Skeletal muscle satellite cell (primary cell): ENCODE measurements around the gene AGPAT1.
"Not testable (repeated sequence)": the region's sequence is repeated elsewhere in the genome, so short reads cannot be mapped to it uniquely, and the experiment has no call there.

Experiments used
- H3K27me3 ChIP-seq: 2 replicates; pipeline ENCODE4 v1.7.0; 2013; ENCODE audit warnings: low read length; ENCODE audit not compliant: control insufficient read depth, insufficient read depth
- H3K36me3 ChIP-seq: 2 replicates; pipeline ENCODE4 v1.7.0; 2013; ENCODE audit warnings: mild to moderate bottlenecking, control low read depth, low read length; ENCODE audit not compliant: insufficient read depth
- H3K4me1 ChIP-seq: 2 replicates; pipeline ENCODE4 v1.7.0; 2013; ENCODE audit warnings: low read length; ENCODE audit not compliant: control insufficient read depth, insufficient read depth
- H3K4me2 ChIP-seq: 2 replicates; pipeline ENCODE4 v1.7.0; 2013; ENCODE audit warnings: mild to moderate bottlenecking, low read length
- H3K4me3 ChIP-seq: 2 replicates; pipeline ENCODE4 v1.7.0; 2013; ENCODE audit warnings: low read length
- H3K9ac ChIP-seq: 2 replicates; pipeline ENCODE4 v1.7.0; 2013; ENCODE audit warnings: mild to moderate bottlenecking, low read depth, low read length, moderate library complexity
- H3K9me3 ChIP-seq: replicated peaks from 2 replicates; pipeline ENCODE4 v1.7.0; 2013; ENCODE audit warnings: mild to moderate bottlenecking, control low read depth, low read length

AGPAT1 gene

DNA sequence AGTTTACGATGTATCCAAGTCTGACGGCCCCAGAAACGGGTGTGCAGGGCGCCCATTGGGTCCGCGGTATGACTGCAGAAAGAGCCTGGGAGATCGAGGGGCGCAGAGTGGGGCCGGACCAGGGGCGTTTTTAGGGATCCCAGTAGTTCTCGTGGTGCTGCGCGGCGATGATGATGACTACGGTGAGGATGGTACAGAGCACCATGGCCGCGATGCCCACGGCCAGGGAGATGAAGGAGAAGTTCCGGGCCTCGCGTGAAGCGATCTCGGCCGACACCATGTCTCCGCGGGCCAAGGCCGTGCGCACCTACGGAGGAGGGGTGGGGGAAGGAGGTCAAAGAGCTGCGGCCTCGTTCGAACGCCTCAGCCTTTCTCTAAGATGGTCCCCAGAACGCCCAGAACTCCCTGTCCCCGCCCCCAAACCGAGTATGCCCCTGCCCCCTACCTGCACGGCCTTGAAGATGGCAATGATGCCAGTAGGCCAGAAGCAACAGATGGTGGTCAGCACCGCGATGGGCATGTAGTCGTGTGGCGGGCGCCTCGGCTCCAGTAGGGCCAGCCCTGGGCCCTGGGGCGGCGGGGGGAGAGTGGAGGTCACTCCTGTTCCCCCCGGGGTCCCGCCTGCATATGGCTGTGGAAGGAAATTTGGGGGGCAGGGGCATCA lies 26.7 kb downstream of the AGPAT1 start:
- no peaks in the 10 kb centered on the region for H3K36me3 ChIP-seq
- H3K4me1 ChIP-seq: peaks cover 19% of the 10 kb centered on the region

DNA sequence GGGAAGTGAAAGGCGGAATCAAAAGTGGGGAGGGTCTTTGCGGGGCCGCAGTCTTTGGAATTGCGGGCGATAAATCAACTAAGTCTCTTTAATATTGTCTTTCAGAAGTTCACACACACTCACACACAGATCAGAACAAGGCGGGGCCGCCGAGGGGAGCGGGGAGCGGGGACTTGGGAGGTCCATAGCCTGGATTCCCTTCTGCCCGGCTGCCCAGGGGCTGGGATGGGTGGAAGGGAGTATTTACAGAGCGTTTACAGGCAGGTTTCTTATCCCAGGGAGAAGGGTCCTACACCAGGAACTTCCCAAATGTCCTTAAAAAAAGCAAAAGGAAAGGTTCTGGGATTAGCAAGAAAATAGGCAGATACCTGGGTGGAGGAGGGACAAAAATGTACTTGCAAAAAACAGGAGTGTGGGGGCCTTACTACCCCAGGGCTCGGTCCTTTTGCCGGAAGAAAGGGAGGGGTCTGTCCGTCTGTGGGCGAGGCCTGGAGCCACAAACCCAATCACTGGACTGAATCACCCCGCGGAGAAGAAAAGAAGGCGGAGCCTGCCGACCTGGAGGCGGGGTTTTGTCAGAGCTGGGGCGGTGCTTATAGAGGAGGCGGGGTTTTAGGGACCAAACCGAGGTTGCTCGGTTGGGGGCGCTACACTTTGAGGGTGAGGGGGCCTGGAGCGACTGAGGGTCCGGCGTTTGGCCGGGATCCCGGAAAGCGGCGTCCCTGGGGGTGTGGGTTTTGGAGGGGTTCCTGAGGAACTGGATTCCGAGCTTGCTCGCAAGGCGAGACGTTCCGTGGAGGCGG lies 27.4 kb downstream of the AGPAT1 start:
- Histone ChIP-seq H3K4me2 (no peak overlapping the region), H3K27me3 (peaks cover 40% of the 10 kb centered on the region), H3K9me3 (no peaks in the 10 kb centered on the region), H3K4me3 (no peak overlapping the region), H3K9ac (no peak overlapping the region), H3K4me1 (peaks cover 16% of the 10 kb centered on the region), H3K36me3 (no peaks in the 10 kb centered on the region)

More for the DNA sequence above, 26.7 kb downstream of the AGPAT1 start:
- Histone ChIP-seq H3K4me2 (no peak overlapping the region), H3K9me3 (no peaks in the 10 kb centered on the region), H3K4me3 (no peak overlapping the region), H3K27me3 (peaks cover 40% of the 10 kb centered on the region), H3K9ac (no peak overlapping the region)

DNA sequence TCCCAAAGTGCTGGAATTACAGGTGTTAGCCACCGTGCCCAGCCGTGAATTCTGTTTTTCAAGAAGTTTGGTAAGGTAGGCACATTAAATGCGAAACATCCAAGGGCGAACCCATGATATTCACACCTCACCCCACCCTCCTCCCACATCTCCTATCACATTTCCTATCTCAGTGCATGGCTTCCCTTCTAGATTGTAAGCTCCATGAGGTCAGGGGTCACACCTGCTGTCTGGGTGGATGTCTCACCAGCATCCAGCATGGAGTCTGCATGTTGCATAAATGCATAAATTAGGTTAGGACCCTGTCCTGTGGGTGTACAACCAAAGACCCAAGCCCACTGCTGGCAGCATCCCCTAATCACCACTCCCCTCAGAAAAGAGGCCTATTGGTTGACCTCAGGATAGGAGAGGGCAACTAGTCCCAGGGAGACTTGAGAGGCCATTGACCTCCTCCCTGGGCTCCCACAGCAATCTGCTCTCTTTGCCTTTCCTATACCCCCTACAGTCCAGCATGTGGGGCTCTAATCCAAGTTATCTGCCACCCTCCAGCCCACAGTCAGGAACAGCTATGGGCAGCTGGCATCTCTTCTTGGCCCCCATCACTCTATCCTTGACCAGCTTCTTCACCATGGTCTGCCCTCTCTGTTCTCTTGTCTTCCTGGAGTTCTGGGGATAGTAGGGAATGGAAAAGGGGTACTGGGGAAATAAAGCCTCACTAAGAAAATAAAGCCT lies 28.3 kb downstream of the AGPAT1 start:
- H3K4me3 ChIP-seq: no peak overlapping the region
- no peaks in the 10 kb centered on the region for H3K36me3 ChIP-seq
- H3K4me2 ChIP-seq: no peak overlapping the region
- peaks cover 40% of the 10 kb centered on the region for H3K27me3 ChIP-seq
- no peak overlapping the region for H3K9ac ChIP-seq
- H3K4me1 ChIP-seq: peaks cover 6% of the 10 kb centered on the region
- H3K9me3 ChIP-seq: no peaks in the 10 kb centered on the region

DNA sequence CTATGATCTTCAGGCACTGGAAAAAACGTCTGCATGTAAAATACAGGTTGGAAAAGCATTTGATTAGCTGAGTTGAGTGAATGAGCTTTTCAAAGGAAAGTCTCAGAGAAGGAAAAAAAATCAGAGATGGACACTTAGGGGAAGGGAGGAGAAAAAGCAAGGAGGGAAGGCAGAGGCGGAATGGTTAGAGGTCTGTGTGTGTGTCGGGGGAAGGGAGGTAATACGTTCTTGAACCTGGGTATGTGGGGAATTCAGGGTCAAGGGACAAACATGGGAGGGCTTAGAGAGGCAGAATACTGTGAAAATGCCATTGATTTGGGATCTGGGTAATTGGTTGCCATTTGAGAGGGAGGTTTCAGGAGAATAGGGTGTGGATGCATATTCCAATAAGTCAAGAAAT lies 29.2 kb downstream of the AGPAT1 start:
- no peak overlapping the region for H3K4me3 ChIP-seq
- H3K36me3 ChIP-seq: no peaks in the 10 kb centered on the region
- no peak overlapping the region for H3K9ac ChIP-seq
- no peaks in the 10 kb centered on the region for H3K4me1 ChIP-seq
- H3K9me3 ChIP-seq: no peaks in the 10 kb centered on the region
- peaks cover 47% of the 10 kb centered on the region for H3K27me3 ChIP-seq
- H3K4me2 ChIP-seq: no peak overlapping the region

DNA sequence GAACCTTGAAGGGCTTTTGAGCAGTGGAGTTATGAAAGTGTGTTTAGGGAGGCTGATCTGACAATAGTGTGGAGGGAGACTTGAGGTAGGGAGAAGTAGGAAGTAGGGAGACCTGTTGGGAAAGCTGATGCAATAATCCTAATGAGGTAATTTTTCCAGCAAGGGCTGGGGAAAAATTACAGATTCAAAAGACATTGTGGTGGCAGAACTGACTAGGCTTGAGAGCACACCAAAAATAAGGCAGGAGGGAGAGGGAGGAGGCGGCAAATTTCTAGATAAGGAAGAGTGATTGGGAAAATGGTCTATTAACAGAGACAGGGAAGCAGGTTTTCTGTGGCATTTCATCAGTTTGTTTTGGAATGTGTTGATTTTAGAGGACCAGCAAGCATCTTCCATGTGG lies 29.6 kb downstream of the AGPAT1 start:
- H3K36me3 ChIP-seq: no peaks in the 10 kb centered on the region
- H3K4me1 ChIP-seq: no peaks in the 10 kb centered on the region
- H3K4me3 ChIP-seq: no peak overlapping the region
- no peak overlapping the region for H3K9ac ChIP-seq
- H3K9me3 ChIP-seq: no peaks in the 10 kb centered on the region
- no peak overlapping the region for H3K4me2 ChIP-seq
- peaks cover 50% of the 10 kb centered on the region for H3K27me3 ChIP-seq

DNA sequence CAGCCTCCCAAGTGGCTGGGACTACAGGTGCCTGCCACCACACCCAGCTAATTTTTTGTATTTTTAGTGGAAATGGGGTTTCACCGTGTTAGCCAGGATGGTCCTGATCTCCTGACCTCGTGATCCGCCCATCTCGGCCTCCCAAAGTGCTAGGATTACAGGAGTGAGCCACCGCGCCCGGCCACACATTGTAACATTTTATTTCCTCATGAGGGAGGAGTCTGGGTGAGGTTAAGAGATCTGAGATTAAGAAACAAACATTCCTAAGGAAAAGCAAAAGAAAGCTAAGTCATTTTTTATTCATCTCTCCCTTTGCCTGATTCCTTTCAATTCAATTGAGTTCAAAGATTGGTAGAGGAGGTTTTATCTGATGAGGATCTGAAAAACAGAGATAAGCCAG lies 31.6 kb downstream of the AGPAT1 start:
- not testable (repeated sequence) for H3K9me3 ChIP-seq, H3K4me2 ChIP-seq, H3K4me3 ChIP-seq, H3K36me3 ChIP-seq, H3K9ac ChIP-seq, H3K4me1 ChIP-seq
- peaks cover 45% of the 10 kb centered on the region for H3K27me3 ChIP-seq

DNA sequence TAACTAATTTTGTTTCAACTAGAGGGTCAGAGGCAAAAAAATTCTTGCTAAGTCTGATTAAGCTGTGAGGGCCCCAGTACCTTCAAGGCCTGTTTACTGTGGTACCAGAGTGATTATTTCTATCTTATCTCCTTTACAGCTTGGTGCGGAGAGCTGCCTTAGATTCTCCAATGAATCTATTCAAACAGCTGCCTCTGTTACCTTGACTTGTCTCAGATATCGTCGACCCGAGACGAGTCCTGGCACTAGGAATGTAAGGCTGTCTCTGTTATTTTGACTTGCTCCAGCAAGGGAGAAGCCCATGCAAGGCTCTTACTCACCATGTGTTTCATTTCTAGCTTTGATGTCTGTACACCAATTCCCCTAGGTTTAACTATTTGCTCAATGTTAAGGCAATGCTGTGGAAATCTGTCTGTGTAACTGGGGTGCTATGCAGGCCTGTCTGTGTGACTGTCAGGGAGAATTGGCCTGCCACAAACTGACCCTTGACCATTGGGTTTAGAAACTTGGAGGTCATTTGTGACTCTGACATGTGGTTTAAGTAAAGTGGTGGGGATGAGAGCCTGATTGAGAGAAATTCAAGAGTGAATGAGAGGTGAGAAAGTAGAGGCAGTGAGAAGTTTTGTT lies 35.4 kb downstream of the AGPAT1 start:
- no peak overlapping the region for H3K9ac ChIP-seq
- no peak overlapping the region for H3K4me2 ChIP-seq
- no peaks in the 10 kb centered on the region for H3K9me3 ChIP-seq

DNA sequence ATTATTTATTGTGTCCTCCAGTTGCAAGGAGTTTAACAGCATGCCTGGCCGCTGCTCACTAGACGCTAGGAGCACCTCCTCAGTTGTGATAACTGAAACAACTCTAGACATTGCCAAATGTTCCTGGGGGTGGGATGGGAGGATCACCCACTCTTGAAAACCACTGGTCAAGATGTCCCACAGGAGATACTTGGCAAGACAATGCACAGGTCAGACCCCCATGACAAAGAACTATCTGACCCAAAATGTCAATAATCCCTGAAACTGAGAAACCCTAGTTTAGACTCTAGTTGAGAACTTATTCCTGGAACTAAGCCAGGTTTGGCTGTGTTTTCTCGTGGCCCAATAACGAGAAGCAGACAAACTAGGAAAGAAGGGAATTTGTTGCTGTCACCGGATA lies 36.3 kb downstream of the AGPAT1 start:
- no peak overlapping the region for H3K4me2 ChIP-seq
- H3K4me1 ChIP-seq: no peaks in the 10 kb centered on the region
- H3K9me3 ChIP-seq: no peaks in the 10 kb centered on the region
- H3K9ac ChIP-seq: no peak overlapping the region
- peaks cover 26% of the 10 kb centered on the region for H3K27me3 ChIP-seq
- no peak overlapping the region for H3K4me3 ChIP-seq
- H3K36me3 ChIP-seq: no peaks in the 10 kb centered on the region

More for the DNA sequence above, 35.4 kb downstream of the AGPAT1 start:
- Histone ChIP-seq H3K4me3 (no peak overlapping the region), H3K4me1 (no peaks in the 10 kb centered on the region), H3K27me3 (peaks cover 25% of the 10 kb centered on the region), H3K36me3 (no peaks in the 10 kb centered on the region)

DNA sequence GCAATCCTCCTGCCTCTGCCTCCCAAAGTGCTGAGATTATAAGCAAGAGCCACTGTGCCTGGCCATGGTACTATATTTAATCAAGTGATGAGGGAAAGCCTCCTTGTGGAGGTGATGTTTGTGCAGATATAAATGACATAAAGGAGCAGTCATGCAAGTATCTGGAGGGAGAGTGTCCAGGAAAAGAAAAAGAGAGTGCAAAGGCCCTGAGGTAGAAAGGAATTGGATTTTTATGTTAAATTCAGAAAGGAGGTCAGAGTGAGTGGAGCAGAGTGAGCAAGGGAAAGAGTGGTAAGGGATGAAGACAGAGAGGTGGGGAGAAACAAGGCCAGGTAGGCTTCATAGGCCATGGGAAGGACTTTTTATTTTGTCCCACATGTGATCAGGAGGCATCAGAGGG lies 38.4 kb downstream of the AGPAT1 start:
- no peaks in the 10 kb centered on the region for H3K4me1 ChIP-seq

DNA sequence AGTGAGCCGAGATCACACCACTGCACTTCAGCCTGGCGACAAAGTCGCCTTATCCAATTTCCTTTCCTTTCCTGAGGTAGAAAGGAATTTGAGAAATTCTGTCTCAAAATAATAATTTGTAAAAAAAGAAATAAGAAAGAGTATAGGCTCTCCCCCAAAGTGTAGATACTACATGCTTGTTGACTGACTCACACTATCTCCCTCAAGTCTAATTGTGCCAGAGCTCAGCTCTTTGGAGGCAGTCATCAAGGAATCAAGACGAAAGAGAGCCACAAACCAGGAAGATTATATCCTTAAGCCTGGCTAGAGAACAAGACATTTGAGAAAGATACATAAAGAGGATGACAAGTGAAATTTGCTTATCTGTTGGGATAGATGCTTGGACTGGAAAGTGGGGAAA lies 42.1 kb downstream of the AGPAT1 start:
- Histone ChIP-seq H3K9ac (no peak overlapping the region), H3K4me1 (peaks cover 10% of the 10 kb centered on the region)

More for the DNA sequence above, 38.4 kb downstream of the AGPAT1 start:
- peaks cover 28% of the 10 kb centered on the region for H3K27me3 ChIP-seq
- no peak overlapping the region for H3K4me3 ChIP-seq
- H3K36me3 ChIP-seq: no peaks in the 10 kb centered on the region
- no peaks in the 10 kb centered on the region for H3K9me3 ChIP-seq
- no peak overlapping the region for H3K4me2 ChIP-seq
- no peak overlapping the region for H3K9ac ChIP-seq

DNA sequence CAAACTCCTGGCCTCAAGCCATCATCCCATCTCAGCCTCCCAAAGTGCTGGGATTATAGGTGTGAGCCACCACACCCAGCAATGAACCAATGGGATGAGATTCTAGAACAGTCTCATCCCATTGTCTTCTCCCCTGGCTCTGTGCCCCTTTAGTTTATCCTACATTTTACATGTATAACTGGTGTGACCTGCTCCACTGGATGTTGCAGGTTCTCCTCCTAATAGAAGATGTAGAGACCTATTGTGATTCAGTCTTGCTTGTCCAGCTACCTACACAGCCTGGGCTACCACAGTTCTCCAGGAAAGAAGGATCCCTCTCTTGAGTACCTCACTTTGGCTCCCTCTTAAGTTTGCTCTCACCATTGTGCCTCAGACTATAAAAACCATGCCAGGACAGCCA lies 43.8 kb downstream of the AGPAT1 start:
- Histone ChIP-seq H3K27me3 (peaks cover 14% of the 10 kb centered on the region), H3K4me1 (peaks cover 19% of the 10 kb centered on the region), H3K36me3 (peaks cover 2% of the 10 kb centered on the region), H3K9ac (no peak overlapping the region), H3K4me3 (no peak overlapping the region), H3K4me2 (no peak overlapping the region), H3K9me3 (no peaks in the 10 kb centered on the region)

More for the DNA sequence above, 42.1 kb downstream of the AGPAT1 start:
- Histone ChIP-seq H3K36me3 (no peaks in the 10 kb centered on the region), H3K9me3 (no peaks in the 10 kb centered on the region), H3K27me3 (peaks cover 18% of the 10 kb centered on the region), H3K4me2 (no peak overlapping the region), H3K4me3 (no peak overlapping the region)
